HG03196 (cell line): ENCODE data around the gene EML4.

Experiments used
- ATAC-seq: cut with Tn5 transposase; IDR thresholded peaks from one replicate; pipeline ENCODE4 v1.9.1; 2021; ENCODE audit not compliant: unreplicated experiment

The EML4 gene

GRCh38 chr2:42218712-42219111, 49.6 kb downstream of the EML4 start:
- no peak for ATAC-seq

DNA sequence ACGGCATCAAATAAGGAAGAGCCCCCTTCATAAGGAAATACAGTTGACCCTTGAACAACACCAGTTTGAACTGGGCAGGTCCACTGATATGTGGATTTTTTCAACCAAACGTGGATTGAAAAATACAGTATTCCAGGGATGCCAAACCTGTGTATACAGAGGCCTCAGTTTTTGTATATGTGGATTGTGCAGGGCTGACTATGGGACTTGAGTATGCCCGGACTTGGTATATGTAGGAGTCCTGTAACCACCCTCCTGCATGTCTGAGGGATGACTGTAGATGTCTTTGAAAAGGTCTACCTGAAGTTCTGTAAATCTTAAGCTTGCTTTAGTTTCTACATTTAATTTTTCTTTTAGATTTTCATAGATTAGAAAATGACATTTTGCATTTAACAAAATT, 50.0 kb downstream of the EML4 start:
- no peak for ATAC-seq

DNA sequence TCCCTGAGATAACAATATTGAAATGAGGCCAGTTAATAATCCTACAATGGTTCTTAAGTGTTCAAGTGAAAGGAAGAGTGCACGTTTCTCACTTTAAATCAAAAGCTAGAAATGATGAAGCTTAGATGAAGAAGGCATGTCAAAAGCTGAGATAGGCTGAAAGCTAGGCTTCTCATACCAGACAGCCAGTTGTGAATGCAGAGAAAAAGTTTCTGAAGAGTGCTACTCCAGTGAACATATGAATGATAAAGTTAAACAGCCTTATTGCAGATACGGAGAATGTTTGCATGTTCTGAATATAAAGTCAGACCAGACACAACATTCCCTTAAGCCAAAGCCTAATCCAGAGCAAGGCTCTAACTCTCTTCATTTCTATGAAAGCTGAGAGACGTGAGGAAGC, 51.4 kb downstream of the EML4 start:
- ATAC-seq, result no peak

DNA sequence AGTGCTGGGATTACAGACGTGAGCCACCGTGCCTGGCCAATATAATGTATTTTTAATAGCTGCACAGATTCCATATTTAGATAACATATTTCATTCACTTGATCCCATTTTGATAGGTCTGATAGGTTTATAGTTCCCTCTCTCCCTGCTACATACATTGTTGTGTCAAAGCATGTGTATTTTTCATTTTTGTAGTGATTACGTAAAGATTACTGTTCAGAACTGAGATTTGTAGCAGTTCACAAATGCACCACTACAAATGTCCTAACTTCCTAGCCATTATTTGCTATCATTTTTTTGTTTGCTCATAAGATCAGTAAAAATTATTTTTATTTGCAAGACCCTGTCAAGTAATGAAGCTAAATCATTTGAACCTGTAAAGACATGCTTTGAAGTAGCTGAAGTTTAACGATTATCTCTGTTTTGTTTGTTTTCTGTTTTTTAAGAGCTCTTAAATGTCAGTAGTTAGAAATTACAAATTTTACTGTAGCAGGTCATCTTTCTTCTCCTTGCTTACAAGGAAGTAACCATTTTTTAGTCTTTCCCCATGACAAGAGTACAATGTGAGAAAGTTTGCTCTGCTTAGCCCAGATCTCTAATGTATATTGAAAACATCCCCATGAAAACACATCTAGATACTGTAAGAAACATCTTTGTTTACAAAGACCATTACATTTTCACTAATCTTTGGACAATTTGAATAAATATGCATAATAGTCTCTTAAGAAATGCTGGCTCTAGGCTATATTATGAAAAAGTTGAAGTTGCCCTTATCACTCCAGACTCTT, 54.1 kb downstream of the EML4 start:
- ATAC-seq, result no peak

GRCh38 chr2:42223855-42224268, 54.7 kb downstream of the EML4 start:
- ATAC-seq, result no peak

DNA sequence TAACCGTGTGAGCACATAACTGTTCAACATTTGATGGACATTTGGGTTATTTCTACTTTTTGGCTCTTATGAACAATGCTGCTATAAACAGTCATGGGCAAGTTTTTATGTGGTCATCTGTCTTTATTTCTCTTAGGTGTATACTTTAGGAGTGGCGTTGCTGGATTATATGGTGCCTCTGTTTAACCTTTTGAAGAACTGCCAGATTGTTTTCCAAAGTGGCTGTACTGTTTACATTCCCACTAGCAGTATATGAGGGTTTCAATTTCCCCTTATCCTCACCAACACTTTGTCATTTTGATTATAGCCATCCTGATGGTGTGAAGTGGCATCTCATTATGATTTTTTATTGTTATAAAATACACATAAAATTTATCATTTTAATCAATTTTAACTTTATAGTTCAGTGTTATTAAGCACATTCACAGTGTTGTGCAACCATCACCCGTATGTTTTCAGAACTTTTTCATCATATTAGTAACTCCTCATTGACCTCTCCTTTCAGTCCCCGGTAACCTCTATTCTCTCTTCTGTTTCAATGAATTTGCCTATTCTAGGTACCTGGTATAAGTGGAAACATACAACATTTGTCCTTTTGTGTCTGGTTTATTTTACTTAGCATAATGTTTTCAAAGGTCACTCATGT, 55.4 kb downstream of the EML4 start:
- ATAC-seq, result no peak

- ATAC-seq, result no peak
Observed at GRCh38 chr2:42225573-42225972, 56.4 kb downstream of the EML4 start.

- ATAC-seq, result no peak
Observed at GRCh38 chr2:42227491-42227890, 58.3 kb downstream of the EML4 start.

- ATAC-seq, result no peak
Observed at GRCh38 chr2:42228101-42228500, 58.9 kb downstream of the EML4 start.

DNA sequence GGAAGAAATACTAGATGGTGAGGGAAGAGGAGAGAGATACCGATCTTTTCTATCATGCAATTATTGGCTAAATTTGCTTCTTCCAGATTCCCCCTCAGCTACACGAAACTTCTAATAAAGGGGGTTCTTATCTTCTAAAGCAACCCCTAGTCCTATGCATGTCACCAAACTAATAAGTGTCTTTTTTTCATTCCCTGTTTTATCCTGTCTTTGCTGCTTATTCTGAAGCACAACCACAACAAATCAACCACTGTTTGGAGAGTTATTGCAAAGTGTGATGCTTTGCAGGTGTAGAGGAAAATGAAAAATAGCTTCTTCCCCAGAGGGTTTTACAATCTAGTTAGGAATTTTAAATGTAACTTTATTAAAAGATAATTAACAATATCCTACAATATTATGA, 60.8 kb downstream of the EML4 start:
- ATAC-seq, result no peak

- ATAC-seq, result no peak
Observed at GRCh38 chr2:42230891-42231290, 61.7 kb downstream of the EML4 start.

- no peak for ATAC-seq
Observed at GRCh38 chr2:42232024-42232423, 62.9 kb downstream of the EML4 start.

- no peak for ATAC-seq
Observed at GRCh38 chr2:42233976-42234441, 64.9 kb downstream of the EML4 start.

DNA sequence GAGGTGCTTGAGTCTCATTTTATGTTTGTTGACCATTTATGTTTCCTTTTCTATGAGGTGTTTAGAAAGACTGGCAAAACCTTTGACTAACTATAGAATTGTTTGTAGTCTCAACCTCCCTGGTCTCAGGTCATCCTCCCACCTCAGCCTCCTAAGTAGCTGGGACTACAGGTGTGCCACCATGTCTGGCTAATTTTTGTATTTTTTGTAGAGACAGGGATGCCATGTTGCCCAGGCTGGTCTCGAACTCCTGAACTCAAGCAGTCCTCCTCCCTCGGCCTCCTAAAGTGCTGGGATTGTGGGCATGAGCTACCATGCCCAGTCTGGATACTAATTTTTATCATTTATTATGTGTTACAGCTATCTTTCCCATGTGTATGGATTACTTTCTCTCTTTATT, 67.8 kb downstream of the EML4 start:
- ATAC-seq, result no peak

DNA sequence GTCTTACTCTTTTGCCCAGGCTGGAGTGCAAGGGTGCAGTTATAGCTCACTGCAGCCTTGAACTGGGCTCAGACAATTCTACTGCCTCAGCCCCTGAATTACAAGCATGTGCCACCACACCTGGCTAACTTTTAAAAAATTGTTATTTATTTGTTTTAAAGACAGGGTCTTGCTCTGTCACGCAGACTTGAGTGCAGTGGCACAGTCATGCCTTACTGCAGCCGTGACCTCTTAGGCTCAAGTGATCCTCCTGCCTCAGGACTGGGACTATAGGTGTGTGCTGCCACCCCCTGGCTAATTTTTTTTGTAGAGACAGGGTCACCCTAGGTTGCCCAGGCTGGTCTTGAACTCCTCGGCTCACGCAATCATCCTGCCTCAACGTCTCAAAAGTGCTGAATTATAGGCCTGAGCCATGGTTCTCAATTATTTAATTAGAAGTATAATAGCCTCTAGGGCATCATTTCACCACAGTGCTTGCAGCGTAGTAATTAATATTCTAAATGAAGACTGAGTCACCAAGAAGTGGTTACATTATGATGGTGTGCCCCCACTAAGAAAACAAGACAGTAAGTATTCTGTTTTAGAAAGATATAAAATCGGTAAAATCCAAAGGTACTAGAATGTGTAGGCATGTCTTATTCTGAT, 69.6 kb downstream of the EML4 start:
- no peak for ATAC-seq

DNA sequence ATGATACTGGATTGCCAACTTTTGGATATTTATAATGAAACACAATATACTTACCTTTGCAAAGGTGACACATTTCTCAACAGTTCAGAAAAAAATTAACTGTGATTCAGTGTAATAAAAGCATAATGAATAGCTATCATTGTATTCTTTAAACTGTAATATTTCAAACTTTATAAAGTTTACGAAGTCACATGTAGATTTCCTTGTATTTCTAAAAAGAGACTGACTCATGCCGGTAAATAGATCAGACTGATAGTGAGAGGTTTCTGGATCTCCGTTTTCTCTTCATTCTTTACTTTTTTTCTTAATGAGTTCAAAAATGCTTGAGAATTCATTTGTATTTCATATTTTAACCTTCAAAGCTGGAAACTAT, 70.1 kb downstream of the EML4 start:
- no peak for ATAC-seq

GRCh38 chr2:42239811-42240210, 70.7 kb downstream of the EML4 start:
- ATAC-seq, result no peak

- ATAC-seq, result no peak
Observed at GRCh38 chr2:42241517-42241916, 72.4 kb downstream of the EML4 start.

- no peak for ATAC-seq
Observed at GRCh38 chr2:42243297-42243696, 74.1 kb downstream of the EML4 start.

DNA sequence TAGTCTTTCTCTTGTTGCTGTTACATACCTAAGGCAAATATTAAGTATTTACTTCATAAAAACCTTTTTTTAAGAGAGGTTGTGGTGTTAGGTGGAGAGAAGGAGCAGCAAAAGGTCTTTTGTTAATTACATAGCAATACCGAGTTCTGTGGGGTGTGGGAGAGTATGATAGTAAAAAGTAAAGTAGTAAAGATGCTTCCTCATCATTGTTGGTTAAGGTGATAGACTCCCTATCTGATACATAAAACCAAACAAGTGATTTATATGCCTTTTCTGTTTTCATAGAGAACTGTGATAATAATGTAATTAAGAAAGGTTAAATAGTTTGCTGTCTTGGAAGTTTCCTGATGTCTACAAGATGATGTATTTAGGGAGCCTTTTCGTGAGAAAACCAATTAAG, 75.4 kb downstream of the EML4 start:
- no peak for ATAC-seq

GRCh38 chr2:42245396-42245795, 76.2 kb downstream of the EML4 start:
- ATAC-seq, result no peak

GRCh38 chr2:42246562-42246961, 77.4 kb downstream of the EML4 start:
- no peak for ATAC-seq
